Measurements from ENCODE around the gene CFAP299.

CFAP299 gene

DNA sequence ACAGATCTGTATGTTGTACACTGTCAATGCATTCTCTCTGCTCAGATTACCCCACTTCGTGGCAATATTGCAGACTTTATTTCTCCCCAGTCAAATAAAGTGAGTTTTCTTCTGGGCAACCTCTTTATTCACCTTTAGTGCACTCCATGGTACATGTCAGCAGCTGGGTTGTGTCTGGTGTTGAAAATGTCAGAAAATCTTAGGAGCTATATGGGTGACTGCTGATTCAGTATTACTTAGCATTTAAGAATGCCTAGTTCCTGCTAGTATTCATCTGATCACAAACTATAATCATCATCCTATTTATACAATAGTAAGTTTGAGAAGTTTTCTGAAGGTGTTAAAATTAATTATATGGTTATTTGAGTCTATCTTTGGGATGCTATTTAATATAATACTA is 112.5 kb downstream of the CFAP299 start:
- DNase-seq (ENCODE audit: low read depth), result no peak

DNA sequence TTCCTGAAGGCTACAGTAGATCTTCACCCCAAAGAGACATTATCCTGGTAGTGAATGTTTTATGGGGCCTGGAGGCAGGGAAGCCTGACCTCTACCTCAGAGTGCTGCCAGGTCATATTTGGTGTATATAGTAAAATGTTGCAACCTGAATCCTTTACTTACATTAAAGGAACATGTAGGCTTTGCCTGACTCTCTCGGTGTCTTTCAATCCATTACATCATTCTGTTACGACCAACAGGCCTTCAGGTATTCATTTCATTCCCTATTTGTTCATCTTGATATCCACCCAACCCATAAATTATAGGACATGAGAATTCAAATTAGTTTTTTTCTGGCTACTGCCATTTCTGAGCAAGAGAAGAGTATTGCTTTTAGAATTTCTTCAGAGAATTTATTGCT is 116.5 kb downstream of the CFAP299 start:
- DNase-seq (ENCODE audit: low read depth), result no peak

DNA sequence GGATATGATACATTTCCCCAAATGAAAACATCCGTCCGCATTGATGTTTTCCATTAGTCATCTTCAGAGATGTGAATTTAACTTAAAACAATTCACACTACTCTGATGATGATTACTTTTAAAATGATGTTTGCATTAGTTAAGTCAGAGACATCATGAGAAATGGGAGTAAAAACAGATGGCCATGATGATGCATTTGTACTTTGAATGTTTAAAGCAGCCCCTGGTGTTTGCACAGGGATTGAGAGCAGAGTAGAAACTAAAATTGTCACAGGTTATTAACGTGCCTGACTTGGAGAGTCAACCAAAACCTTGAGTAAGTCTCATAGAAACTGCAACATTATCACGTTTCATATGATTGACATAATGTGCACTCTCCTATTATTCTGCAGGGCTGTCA is 117.2 kb downstream of the CFAP299 start:
- no peak for DNase-seq (ENCODE audit: low read depth)

DNA sequence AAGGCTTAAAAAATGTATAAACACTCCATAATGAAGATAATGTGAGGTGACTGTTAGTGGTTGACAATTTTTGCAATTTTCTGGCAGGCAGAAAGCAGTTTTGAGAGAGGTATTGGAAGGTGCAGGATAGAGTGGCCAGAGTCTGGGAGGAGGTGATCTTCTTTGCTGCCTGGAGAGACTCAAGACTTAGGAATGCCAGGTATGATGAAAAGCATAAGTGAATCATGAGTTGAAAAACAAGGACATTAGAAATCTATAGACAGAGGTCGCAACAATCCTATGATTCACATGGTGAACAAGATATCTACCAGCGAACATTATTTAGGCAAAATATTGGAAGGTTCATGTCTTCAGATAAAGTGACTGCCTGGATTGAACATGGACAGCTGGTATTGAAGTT is 118.5 kb downstream of the CFAP299 start:
- no peak for DNase-seq (ENCODE audit: low read depth)

DNA sequence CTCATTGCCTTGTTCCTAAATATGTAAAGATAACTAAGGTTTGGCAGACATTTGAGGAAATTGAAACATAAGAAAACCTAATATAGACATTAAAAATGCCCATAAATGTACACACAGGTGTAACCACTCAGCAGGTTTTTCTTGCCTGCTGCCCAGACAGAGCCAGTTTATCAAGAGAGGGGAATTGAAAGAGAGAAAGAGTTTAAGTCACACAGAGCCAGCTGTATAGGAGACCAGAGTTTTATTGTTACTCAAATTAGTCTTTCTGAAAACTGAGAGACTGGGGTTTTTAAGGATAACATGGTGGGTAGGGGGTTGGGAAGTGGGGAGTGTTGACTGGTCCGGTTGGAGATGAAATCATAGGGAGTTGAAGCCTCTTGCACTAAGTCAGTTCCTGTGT is 119.0 kb downstream of the CFAP299 start:
- DNase-seq (ENCODE audit: low read depth), result no peak

DNA sequence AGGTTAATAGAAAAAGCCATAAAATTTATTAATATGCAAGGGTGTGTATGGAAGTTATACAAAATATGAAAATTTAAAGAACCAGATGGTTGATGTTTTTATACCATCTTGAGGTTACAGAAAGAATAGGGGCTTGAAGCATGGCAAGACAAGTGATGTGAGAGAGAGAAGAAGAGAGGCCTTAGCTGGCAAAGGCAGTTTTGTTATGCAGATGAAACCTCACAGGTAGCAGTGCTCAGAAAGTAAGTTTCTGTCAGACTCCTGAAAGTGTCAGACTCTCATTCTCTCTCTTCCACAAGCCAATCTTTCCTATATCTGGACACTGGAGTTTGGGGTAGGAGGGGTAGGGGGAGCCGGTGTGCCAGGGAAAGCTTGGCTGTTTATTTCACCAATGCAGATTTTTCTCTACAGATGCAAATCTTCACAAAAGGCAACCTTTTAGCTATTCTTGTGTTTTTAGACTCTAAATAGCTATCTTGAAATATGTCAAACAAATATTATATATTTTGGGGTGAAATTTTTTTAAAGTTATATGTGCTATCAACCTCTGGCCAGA is 124.5 kb downstream of the CFAP299 start:
- no peak for DNase-seq (ENCODE audit: low read depth)

DNA sequence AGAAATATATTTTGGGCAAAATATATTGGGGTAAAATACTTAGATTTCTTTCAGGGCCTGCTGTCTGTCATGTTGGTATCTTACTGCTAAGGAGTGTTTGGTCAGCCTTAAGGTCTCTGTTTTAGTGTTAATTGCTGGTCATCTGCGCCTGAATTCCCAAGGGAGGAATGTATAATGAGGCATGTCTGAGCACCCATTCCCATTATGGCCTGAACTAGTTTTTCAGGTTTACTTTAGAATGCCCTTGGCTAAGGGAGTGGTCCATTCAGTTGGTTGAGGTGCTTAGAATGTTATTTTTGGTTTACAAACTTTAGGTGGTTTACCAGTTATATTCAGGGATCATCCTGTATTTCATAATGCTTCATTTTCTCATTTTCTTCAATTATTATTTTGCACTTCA is 125.9 kb downstream of the CFAP299 start:
- DNase-seq (ENCODE audit: low read depth), result no peak

DNA sequence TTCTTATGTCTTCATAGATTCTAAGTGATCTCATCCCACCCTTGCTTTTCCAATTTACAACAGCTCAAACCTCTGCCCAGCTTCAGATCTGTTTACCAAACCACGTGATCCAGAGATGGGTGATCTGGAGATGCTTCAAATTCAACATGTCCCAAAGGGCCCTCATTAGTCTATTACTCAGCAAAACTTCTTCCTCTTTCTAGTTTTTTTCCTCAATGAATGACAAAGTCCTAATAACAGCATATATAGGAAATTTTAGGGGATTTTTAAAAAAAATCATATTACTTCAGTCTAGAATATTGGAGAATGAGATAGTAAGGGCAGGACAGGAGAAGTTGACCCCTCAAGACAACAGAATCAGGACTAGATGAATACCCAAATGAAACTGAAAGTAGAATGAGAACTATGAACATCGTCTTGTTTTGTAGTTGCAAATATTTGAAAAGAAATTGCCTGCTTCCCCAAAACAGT is 127.1 kb downstream of the CFAP299 start:
- DNase-seq (ENCODE audit: low read depth), result no peak

DNA sequence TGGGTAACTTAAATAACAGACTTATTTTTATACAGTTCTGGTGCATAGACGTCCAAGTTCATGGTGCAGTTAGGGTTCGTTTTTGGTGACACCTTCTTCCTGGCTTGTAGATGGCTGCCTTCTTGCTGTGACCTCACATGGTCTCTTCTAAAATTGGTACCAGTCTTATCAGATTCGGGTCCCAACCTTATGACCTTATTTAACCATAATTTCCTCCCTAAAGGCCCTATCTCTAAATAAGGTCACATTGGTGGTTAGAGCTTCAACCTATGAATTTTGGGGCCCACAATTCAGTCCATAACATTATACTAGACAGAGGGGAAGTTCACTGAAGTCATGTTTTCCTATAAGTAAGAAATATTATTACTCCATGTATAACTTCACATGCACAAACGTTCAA is 128.0 kb downstream of the CFAP299 start:
- no peak for DNase-seq (ENCODE audit: low read depth)

DNA sequence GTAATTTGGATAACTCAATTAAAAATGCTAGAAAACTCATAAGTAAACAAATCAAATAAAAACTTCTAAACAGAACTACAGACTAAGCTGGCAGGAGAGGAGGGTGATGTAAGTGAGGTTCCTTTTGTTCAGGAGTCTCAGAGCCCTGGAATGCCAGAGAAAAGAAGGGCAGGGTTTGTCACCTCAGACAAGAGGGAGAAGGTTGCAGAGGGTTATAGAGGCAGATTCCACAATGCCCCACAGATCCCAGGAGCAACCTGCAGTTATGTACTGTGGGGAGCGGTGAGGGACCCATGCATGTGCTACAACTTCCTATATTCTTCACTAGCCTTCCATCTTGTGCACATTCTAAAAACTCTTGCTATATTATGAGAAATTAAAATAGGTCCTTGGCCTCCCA is 129.7 kb downstream of the CFAP299 start:
- DNase-seq (ENCODE audit: low read depth), result no peak

DNA sequence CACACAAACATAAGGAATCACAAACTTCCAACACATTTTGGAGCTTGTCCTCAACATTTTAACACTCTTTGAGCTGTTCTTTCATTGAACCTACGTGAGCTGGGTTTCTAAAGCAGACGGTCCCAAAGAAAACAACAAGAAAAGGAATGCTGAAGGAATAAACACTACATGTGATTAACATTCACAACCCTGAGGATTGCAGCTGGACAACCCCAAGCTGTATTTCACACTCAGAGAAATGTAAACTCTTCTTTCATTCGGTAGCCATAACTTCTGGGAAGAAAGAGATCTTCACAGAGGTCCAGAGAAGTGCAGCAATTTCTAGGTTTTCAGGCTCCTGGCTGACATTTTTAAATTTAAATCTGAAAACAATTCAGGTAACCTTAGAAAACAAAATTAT is 130.2 kb downstream of the CFAP299 start:
- DNase-seq (ENCODE audit: low read depth), result no peak

DNA sequence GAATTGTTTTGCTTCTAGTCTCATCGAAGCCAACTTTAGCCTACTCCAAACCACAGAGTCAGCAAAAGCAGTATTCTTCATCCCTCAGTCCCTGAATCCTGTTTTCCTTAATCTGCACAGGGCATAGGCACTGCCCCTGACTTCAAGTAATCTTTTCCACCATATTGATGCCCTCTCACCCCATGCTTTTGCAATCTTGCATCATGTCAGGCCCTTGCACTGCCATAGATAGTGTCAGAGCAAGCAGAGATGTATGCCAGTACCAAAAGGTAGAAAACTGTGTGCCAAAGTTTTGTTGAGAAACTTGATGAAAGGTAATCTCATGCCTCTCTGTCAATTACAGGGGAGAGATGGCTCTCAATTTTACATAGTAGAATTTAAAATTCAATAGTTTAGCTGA is 131.1 kb downstream of the CFAP299 start:
- no peak for DNase-seq (ENCODE audit: low read depth)

DNA sequence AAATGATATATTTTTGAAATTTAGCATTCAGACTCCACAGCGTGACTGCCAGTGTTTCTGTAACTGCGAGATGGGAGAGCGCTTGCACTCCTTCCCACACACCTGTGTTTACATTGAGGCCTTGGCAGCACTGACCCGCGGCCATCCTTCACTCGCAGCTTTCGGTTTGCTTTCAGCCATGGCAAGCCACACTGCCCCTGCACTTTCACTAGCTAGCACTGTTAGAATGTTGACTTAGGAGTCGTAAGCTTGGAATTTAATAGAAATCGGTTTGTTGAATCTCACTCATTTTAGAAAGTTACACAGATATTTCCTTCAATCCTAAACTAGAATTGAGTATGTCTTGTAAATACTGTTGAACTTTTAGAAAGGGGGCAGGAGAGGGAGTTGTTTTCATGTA is 136.2 kb downstream of the CFAP299 start:
- DNase-seq (ENCODE audit: low read depth), result no peak

DNA sequence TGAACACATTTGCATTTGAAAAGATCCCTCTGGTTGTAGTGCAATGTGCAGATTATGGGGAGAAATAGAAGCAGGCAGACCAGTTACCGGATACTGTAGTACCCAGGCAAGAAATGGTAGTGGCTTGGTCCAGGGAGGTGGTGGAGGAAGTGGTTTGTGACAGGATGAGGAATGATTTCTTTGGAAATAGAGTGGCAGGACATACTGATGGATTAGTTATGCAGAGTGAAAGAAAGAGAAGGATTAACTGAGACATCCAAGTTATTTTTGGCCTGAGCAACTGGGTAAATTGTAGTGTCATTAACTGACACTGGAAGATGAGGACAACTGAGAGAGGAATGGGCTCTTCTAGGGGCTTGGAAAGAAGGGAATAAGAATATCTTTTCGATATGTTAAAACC is 139.7 kb downstream of the CFAP299 start:
- DNase-seq (ENCODE audit: low read depth), result no peak

DNA sequence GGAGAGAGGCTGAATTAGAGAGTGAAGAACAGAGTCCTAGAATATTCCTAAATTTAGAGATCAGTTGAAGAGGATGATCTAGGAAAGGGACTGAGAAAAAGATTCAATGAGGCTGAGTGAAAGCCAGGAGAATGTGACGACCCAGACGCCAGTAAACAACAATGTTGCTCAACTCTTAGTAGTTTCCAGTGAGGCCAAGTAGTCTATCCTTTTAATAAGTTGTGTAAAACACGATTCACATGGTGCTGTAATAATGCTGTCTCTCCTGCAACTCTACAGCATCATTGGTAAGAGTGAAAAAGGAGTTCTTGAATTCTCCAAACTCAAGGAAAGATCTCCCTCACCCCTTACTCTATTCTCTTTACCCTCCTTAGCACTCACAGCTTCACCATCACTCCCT is 140.3 kb downstream of the CFAP299 start:
- no peak for DNase-seq (ENCODE audit: low read depth)

DNA sequence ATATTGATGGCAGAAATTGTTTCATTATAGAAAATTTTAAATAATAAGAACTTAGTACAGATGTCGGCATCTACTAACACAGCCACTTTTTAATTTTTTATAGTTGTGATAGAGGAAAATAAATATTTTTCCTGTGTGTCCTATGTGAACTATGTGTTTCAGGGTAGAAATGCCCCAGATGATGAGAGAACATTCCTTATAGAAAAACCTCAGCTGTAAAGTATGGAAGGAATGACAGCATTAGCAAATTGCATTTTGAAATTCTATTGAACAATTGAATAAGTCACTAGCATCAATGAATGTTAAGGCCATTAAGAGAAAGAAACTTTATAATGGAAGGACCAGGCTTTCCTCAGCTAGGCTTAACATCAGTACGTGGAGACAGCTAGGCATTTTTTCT is 149.2 kb downstream of the CFAP299 start:
- no peak for DNase-seq (ENCODE audit: low read depth)

DNA sequence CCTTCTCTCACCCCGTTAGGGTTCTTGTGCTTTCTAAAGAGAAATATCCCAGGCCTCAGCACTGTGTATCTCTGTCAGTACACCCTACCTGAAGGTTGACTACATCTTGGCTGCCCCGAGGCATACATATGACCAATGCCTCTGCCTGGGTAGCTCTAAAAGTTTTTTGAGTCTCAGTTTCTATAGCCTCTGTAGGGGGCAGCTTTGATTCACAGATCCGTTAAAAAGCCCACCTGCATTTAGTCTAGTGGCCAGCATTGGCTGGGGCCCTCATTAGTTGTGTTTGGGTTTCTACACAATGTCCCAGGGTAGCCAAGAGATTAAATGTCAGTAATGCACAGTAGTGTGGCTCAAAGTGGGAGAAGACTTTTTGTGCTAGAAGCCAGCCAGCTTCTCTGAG is 151.1 kb downstream of the CFAP299 start:
- no peak for DNase-seq (ENCODE audit: low read depth)

DNA sequence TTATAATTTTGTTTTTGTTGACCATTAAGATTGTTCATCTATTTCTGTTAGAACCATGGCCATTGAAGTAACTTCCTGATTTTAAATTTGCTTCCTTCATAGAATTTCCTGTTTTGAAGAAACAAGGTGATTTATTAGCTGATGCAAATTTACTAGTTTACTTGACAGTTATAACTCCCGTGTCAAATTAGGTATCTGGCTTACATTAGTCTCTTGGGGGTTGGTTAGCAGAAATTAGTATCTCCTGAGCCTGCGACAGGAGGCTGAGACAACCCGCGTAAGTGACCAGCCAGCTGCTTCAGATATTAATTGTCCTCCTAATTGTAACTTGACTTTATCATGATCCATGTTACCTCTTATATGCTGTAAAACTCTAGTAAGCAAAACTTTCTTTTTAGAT is 154.3 kb downstream of the CFAP299 start:
- DNase-seq (ENCODE audit: low read depth), result no peak

DNA sequence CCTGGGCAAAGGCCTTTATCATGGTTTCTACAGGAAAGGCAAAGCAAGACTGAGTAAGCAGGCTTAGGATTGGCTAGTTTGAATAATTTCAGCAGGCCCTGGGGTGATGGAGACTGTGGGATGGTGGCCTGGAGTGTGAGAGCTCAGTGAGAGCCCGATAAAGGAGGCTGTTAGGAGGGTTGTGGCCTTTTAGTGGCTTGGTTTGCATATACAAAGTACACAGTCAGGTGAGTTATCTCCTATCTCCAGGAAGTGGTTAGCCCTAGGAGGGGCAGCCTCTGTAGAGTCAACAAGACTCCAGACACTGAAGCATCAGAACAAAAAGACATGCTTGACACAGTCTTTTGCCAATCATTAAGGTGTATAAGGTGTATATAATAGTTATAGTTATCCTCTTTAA is 157.2 kb downstream of the CFAP299 start:
- peak; percentile 27 for DNase-seq (ENCODE audit: low read depth)

DNA sequence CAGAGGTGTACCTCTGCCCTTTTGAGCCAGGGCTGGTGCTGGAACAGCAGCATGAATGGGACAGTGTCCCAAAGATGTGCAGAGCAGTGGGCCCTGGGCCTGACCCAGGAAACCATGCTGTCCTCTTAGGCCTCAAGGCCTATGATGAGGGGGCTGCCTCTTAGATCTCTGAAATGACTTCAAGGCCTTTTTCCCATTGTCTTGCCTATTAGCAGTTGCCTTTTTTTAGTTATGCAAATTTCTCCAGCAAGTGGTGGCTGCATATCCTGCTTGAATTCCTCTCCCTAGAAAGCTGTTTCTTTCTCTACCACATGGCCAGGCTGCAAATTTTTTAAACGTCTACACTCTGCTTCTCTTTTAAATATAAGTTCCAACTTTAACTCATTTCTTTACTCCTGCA is 160.3 kb downstream of the CFAP299 start:
- DNase-seq (ENCODE audit: low read depth), result no peak

DNA sequence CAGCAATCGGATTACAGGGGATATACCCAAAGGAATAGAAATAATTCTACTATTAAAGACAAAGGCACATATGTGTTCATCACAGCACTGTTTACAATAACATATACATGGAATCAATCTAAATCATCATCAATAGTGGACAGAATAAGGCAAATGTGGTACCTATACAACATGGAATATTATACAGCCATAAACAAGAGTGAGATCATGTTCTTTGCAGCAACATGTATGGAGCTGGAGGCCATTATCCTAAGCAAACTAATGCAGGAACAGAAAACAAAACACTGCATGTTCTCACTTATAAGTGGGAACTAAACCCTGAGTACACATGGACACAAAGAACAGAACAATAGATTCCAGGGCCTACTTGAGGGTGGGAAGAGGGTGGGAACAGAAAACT is 163.2 kb downstream of the CFAP299 start:
- no peak for DNase-seq (ENCODE audit: low read depth)

DNA sequence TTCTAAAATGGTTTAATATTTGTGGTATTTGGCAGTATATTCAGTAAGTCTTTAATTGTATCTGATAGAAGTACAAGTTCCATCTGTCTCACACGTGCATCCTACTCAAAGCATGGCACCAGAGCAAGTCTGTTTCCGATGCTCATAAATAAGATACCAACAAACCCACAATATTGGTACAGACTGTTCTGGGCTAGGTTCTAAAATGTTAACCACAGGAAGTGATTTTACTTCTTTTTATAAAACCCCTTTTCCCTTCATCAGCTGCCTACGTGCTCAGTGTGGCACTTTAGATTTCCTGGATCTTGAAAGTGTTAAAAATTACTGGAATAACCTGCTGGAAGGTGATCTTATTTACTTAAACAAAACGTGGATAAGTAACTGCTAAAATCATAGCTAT is 165.1 kb downstream of the CFAP299 start:
- DNase-seq (ENCODE audit: low read depth), result no peak

DNA sequence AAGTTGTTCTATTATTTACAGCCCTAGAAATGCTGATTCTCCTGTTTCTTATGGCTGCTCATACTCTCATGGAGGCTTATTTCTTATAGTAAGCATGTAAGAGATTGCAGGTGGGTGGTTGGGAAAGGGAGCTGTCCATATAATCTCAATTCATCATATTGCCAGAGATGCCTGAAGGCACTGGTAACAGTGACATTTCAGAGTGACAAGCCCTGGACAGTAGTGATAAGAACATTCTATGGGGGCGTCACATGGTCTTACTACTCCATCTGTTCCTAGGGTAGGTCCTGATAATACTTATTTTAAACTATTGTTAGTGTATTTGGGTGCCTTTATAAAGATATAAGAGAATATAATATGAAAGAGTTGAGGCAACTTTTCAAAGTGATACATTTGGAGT is 171.5 kb downstream of the CFAP299 start:
- no peak for DNase-seq (ENCODE audit: low read depth)

DNA sequence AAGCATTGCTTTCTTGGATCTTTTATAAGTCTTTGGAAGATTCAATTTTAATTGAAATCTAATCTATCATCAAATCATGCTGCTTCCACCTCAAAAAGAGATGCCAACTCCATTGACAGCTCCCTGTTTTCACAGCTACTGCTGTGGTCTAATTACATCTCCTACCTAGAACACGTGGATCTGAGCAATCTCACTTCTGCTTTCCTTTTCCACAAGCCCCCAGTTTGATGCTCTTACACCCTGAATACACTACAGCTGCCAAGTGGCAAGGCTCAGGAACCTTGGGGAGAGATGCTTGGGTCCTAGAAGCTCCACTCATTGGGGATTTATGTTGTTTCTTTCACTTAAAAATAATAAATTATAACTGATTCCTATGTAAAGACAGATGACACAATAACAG is 172.0 kb downstream of the CFAP299 start:
- DNase-seq (ENCODE audit: low read depth), result no peak

DNA sequence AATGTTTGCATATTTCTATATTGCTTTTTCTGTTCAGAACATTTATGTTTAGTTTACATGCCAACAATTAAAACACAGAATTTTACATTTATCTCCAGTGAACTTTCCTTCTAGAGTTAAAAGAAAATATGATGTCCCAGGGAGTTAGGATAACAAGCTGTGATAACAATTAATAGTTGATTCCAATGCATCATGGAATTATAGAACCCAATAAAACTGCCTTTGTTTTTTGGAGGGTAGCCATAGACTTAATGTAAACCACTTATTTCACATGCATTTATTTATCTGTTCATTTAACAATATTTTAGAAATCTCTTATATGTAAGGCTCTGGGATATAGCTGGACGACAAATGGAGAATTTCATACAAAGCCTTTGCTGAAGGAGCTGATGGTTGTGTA is 180.0 kb downstream of the CFAP299 start:
- no peak for DNase-seq (ENCODE audit: low read depth)
